ENCODE results near the gene TREML4.
"Not testable (repeated sequence)": the region's sequence is repeated elsewhere in the genome, so short reads cannot be mapped to it uniquely, and the experiment has no call there.

TREML4 gene

GRCh38 chr6:41204156-41204555 is 24.0 kb upstream of the TREML4 start:
- no peak for DNase-seq (ENCODE audit: low read depth in 2 of 2)

GRCh38 chr6:41208439-41209106 is 19.6 kb upstream of the TREML4 start:
- no peak for DNase-seq (ENCODE audit: low read depth in 2 of 2)

GRCh38 chr6:41209547-41210320 is 18.4 kb upstream of the TREML4 start:
- no peak for DNase-seq (ENCODE audit: low read depth in 2 of 2)

GRCh38 chr6:41214559-41215238 is 13.4 kb upstream of the TREML4 start:
- DNase-seq (ENCODE audit: low read depth in 2 of 2) = no peak

- no peak for DNase-seq (ENCODE audit: low read depth in 2 of 2)
Observed at GRCh38 chr6:41215777-41216176, 12.4 kb upstream of the TREML4 start.

- DNase-seq (ENCODE audit: low read depth in 2 of 2) = no peak
Observed at GRCh38 chr6:41216616-41217015, 11.5 kb upstream of the TREML4 start.

GRCh38 chr6:41222045-41222444 is 6.1 kb upstream of the TREML4 start:
- no peak for DNase-seq (ENCODE audit: low read depth in 2 of 2)

- DNase-seq (ENCODE audit: low read depth in 2 of 2) = no peak
Observed at GRCh38 chr6:41222513-41222912, 5.6 kb upstream of the TREML4 start.

- no peak for DNase-seq (ENCODE audit: low read depth in 2 of 2)
Observed at GRCh38 chr6:41224800-41225199, 3.3 kb upstream of the TREML4 start.

- DNase-seq (ENCODE audit: low read depth in 2 of 2) = no peak
Observed at GRCh38 chr6:41226752-41227151, 1.4 kb upstream of the TREML4 start.

- DNase-seq (ENCODE audit: low read depth in 2 of 2) = no peak
Observed at GRCh38 chr6:41228616-41229015, 467 bp downstream of the TREML4 start.

- DNase-seq (ENCODE audit: low read depth in 2 of 2) = no peak
Observed at GRCh38 chr6:41229721-41230120, 1.6 kb downstream of the TREML4 start.

GRCh38 chr6:41231246-41231645 is 3.1 kb downstream of the TREML4 start:
- no peak for DNase-seq (ENCODE audit: low read depth in 2 of 2)

GRCh38 chr6:41232667-41233066 is 4.5 kb downstream of the TREML4 start:
- no peak for DNase-seq (ENCODE audit: low read depth in 2 of 2)

- no peak for DNase-seq (ENCODE audit: low read depth in 2 of 2)
Observed at GRCh38 chr6:41236276-41236675, 8.1 kb downstream of the TREML4 start.

GRCh38 chr6:41237128-41237527 is 9.0 kb downstream of the TREML4 start:
- DNase-seq (ENCODE audit: low read depth in 2 of 2) = no peak

GRCh38 chr6:41239467-41240159 is 11.5 kb downstream of the TREML4 start:
- DNase-seq (ENCODE audit: low read depth in 2 of 2) = no peak

- DNase-seq (ENCODE audit: low read depth in 2 of 2) = not testable (repeated sequence)
Observed at GRCh38 chr6:41246529-41246928, 18.4 kb downstream of the TREML4 start.

GRCh38 chr6:41247288-41247865 is 19.2 kb downstream of the TREML4 start:
- DNase-seq (ENCODE audit: low read depth in 2 of 2) = no peak

- no peak for DNase-seq (ENCODE audit: low read depth in 2 of 2)
Observed at GRCh38 chr6:41247882-41248705, 19.9 kb downstream of the TREML4 start.
